HEK293 (cell line): ENCODE measurements around the gene PUM2.

Source experiments
- CTCF ChIA-PET: fragments of 350-600 bp; formaldehyde crosslinking; extraction: SDS; loops from one replicate; lab custom pipeline; 2021; ENCODE audit warnings: antibody characterized with exemption; lab: Yijun Ruan, JAX
- POLR2A ChIA-PET: fragments of 300-600 bp; formaldehyde crosslinking; extraction: SDS; loops from one replicate; lab custom pipeline; 2020; ENCODE audit warnings: antibody characterized with exemption, inconsistent platforms; lab: Yijun Ruan, JAX
- H3K27ac ChIP-seq: fragments of 200-500 bp; sonication (Bioruptor generic); 2 replicates; pipeline ENCODE4 v1.5.1; 2014; ENCODE audit warnings: low read depth, low read length, control low read depth, inconsistent platforms; ENCODE audit errors: extremely low read depth
- H3K36me3 ChIP-seq, 2 experiments: fragments of 200-500 bp in 1 of 2; sonication (Bioruptor generic) in 1 of 2; 1 replicate in 1 of 2; 2 replicates in 1 of 2; pipeline ENCODE4 v1.5.1; 2014 to 2017; ENCODE audit warnings: inconsistent platforms in 2 of 2, low read length in 2 of 2; ENCODE audit not compliant: control insufficient read depth in 2 of 2, insufficient read depth in 1 of 2
- H3K4me1 ChIP-seq: fragments of 200-500 bp; sonication (Bioruptor generic); 2 replicates; pipeline ENCODE4 v1.5.1; 2014; ENCODE audit warnings: mild to moderate bottlenecking, low read length, inconsistent platforms; ENCODE audit not compliant: control insufficient read depth, insufficient read depth
- H3K4me3 ChIP-seq: 2 replicates; pipeline ENCODE4 v1.5.1; 2011; ENCODE audit warnings: low read depth, mild to moderate bottlenecking, control low read depth, low read length, moderate library complexity
- H3K9me3 ChIP-seq: fragments of 200-500 bp; sonication (Bioruptor generic); 2 replicates; pipeline ENCODE4 v1.5.1; 2014; ENCODE audit warnings: low read depth, low read length, inconsistent platforms; ENCODE audit not compliant: control insufficient read depth, insufficient read depth
- GLIS1 ChIP-seq: fragments of 450-650 bp; formaldehyde crosslinking; IDR thresholded peaks from 2 replicates; pipeline ENCODE4 v1.5.1; 2016; ENCODE audit warnings: missing biosample characterization, missing genetic modification characterization
- KLF8 ChIP-seq: fragments of 450-650 bp; formaldehyde crosslinking; IDR thresholded peaks from 2 replicates; pipeline ENCODE4 v1.5.1; 2016; ENCODE audit warnings: missing biosample characterization, missing genetic modification characterization
- SCRT2 ChIP-seq: fragments of 450-650 bp; formaldehyde crosslinking; IDR thresholded peaks from 2 replicates; pipeline ENCODE4 v1.5.1; 2016; ENCODE audit warnings: missing biosample characterization, missing genetic modification characterization
- TCF7L2 ChIP-seq: IDR thresholded peaks from 2 replicates; pipeline ENCODE4 v1.6.1; 2011; ENCODE audit warnings: low read depth, mild to moderate bottlenecking, inconsistent platforms, low read length, moderate library complexity, borderline replicate concordance
- ZFP37 ChIP-seq: fragments of 450-650 bp; formaldehyde crosslinking; IDR thresholded peaks from 2 replicates; pipeline ENCODE4 v1.5.1; 2016; ENCODE audit warnings: missing biosample characterization, missing genetic modification characterization
- ZIC2 ChIP-seq: fragments of 450-650 bp; formaldehyde crosslinking; IDR thresholded peaks from 2 replicates; pipeline ENCODE4 v1.5.1; 2016; ENCODE audit warnings: missing biosample characterization, missing genetic modification characterization
- ZNF133 ChIP-seq: fragments of 450-650 bp; formaldehyde crosslinking; IDR thresholded peaks from 2 replicates; pipeline ENCODE4 v1.5.1; 2016; ENCODE audit warnings: missing biosample characterization, missing genetic modification characterization
- ZNF140 ChIP-seq: fragments of 450-650 bp; formaldehyde crosslinking; IDR thresholded peaks from 2 replicates; pipeline ENCODE4 v1.5.1; 2016; ENCODE audit warnings: missing biosample characterization, missing genetic modification characterization
- ZNF146 ChIP-seq: fragments of 450-650 bp; formaldehyde crosslinking; IDR thresholded peaks from 2 replicates; pipeline ENCODE4 v1.5.1; 2016; ENCODE audit warnings: missing biosample characterization, missing genetic modification characterization
- ZNF169 ChIP-seq: fragments of 450-650 bp; formaldehyde crosslinking; IDR thresholded peaks from 2 replicates; pipeline ENCODE4 v1.5.1; 2016; ENCODE audit warnings: missing biosample characterization, missing genetic modification characterization
- ZNF394 ChIP-seq: fragments of 450-650 bp; formaldehyde crosslinking; IDR thresholded peaks from 2 replicates; pipeline ENCODE4 v1.5.1; 2016; ENCODE audit warnings: missing biosample characterization, missing genetic modification characterization, mild to moderate bottlenecking, moderate library complexity, borderline replicate concordance
- ZNF529 ChIP-seq: fragments of 450-650 bp; formaldehyde crosslinking; IDR thresholded peaks from 2 replicates; pipeline ENCODE4 v1.5.1; 2017; ENCODE audit warnings: missing genetic modification characterization, missing biosample characterization; ENCODE audit not compliant: insufficient replicate concordance
- ZNF544 ChIP-seq: fragments of 450-650 bp; formaldehyde crosslinking; IDR thresholded peaks from 2 replicates; pipeline ENCODE4 v1.5.0; 2017; ENCODE audit warnings: missing biosample characterization, missing genetic modification characterization
- ZNF560 ChIP-seq: fragments of 450-650 bp; formaldehyde crosslinking; IDR thresholded peaks from 2 replicates; pipeline ENCODE4 v1.5.1; 2017; ENCODE audit warnings: missing biosample characterization, missing genetic modification characterization, borderline replicate concordance
- ZNF658 ChIP-seq: fragments of 450-650 bp; formaldehyde crosslinking; IDR thresholded peaks from 2 replicates; pipeline ENCODE4; 2016; ENCODE audit warnings: missing biosample characterization, missing genetic modification characterization
- ZNF704 ChIP-seq: fragments of 450-650 bp; formaldehyde crosslinking; IDR thresholded peaks from 2 replicates; pipeline ENCODE4 v1.5.1; 2016; ENCODE audit warnings: missing biosample characterization, missing genetic modification characterization
- TF ChIP-seq, protein P1 (sequence below): fragments of 450-650 bp; formaldehyde crosslinking; IDR thresholded peaks from 2 replicates; pipeline ENCODE4 v1.5.1; 2016; ENCODE audit warnings: missing biosample characterization, missing genetic modification characterization

PUM2 gene

DNA sequence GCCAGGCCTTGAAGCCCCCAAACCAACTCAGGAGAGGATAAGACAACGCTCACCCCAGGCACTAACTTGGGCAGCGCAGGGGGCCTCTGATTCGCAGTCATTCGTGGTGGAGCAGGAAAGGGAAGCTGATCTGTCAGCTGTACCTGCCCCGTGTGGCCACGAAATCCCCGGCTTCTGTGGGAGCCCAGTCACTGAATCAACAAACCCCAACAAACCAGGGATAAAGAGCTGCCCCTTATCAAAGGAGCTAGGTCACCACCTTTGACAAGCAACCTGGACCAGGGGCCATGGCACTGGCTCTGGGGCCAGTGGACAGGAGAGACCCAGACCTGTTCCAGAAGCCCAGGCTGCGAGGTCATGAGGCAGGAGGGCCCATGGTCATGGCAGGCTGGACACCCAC is 140.2 kb downstream of the PUM2 start:
- POLR2A ChIA-PET = interaction anchor here (1.3 kb wide), 1 partner anchor 41 kb away, joined by 5 read pairs; no protein-coding TSS in a partner anchor
- Histone ChIP-seq H3K36me3 (peaks cover 0 to 2% of the 10 kb centered on the region in 2 experiments; a peak in 1 of 3 replicates), H3K4me3 (no peak overlapping the region), H3K9me3 (no peaks in the 10 kb centered on the region)
- TF ChIP-seq ZNF133 (no peak), ZNF704 (tag by site-specific recombination) (no peak)
- TF ChIP-seq, all 188 proteins: peak for 0
- CTCF ChIA-PET = interaction anchor here (0.6 kb wide), 1 partner anchor 62 kb away, joined by 4 read pairs; no protein-coding TSS in a partner anchor
- peaks cover 15% of the 10 kb centered on the region for H3K4me1 ChIP-seq
- no peak overlapping the region for H3K27ac ChIP-seq

GRCh38 chr2:20209373-20210109 is 141.1 kb downstream of the PUM2 start:
- H3K4me1 ChIP-seq = peaks cover 15% of the 10 kb centered on the region
- H3K4me3 ChIP-seq = no peak overlapping the region
- no peak overlapping the region for H3K27ac ChIP-seq
- POLR2A ChIA-PET = interaction anchor here (1.3 kb wide), 1 partner anchor 40 kb away, joined by 5 read pairs; no protein-coding TSS in a partner anchor
- CTCF ChIA-PET = no interaction called here
- no peaks in the 10 kb centered on the region for H3K9me3 ChIP-seq
- H3K36me3 ChIP-seq = peaks cover 0 to 9% of the 10 kb centered on the region in 2 experiments; a peak in 1 of 3 replicates
- TF ChIP-seq GLIS1 (tag by site-specific recombination) = no peak
- no peak for TF ChIP-seq ZNF146 (tag by site-specific recombination)
- no peak for TF ChIP-seq ZNF529
- no peak for TF ChIP-seq ZNF140 (tag by site-specific recombination)
- no peak for TF ChIP-seq ZNF394 (tag by site-specific recombination)

GRCh38 chr2:20208476-20208859 is 142.2 kb downstream of the PUM2 start:
- POLR2A ChIA-PET = no interaction called here
- no peaks in the 10 kb centered on the region for H3K9me3 ChIP-seq
- H3K36me3 ChIP-seq = peaks cover 0 to 19% of the 10 kb centered on the region in 2 experiments; a peak in 1 of 3 replicates
- H3K4me1 ChIP-seq = peaks cover 11% of the 10 kb centered on the region; the same call in 1 of the 2 replicates
- no peak overlapping the region for H3K4me3 ChIP-seq
- TF ChIP-seq SCRT2 (tag by site-specific recombination) (peak; percentile 79), ZIC2 (peak; percentile 60), TCF7L2 (no peak)
- H3K27ac ChIP-seq = no peak overlapping the region
- CTCF ChIA-PET = no interaction called here

DNA sequence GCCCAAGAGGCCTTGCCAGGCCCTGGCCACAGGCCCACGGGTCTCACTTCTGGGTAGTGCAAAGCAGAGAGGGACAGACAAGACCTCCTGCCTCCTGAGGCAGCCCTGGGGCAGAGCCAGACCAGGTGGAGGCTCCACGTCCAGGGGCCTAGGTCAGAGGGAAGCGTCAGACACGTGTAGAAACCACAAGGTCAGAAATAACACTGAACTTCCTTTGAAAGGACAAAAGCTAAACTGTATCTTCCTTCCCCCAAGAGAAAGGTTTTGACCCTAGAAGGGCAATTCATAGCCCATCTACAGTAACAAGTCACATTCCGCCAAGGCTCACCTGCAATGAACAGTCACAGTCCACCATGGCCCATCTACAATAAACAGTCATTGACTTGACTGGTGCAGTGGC is 143.6 kb downstream of the PUM2 start:
- H3K4me1 ChIP-seq = peaks cover 3% of the 10 kb centered on the region; the same call in 1 of the 2 replicates
- CTCF ChIA-PET = no interaction called here
- POLR2A ChIA-PET = no interaction called here

More for the DNA sequence above, 143.6 kb downstream of the PUM2 start:
- H3K36me3 ChIP-seq = peaks cover 0 to 34% of the 10 kb centered on the region in 2 experiments; a peak in 1 of 3 replicates
- no peak overlapping the region for H3K4me3 ChIP-seq
- H3K9me3 ChIP-seq = no peaks in the 10 kb centered on the region
- TF ChIP-seq ZNF169 (tag by site-specific recombination) = no peak
- no peak for TF ChIP-seq ZNF560 (tag by site-specific recombination)
- no peak for TF ChIP-seq ZNF544 (tag by site-specific recombination)
- TF ChIP-seq, protein P1, sequence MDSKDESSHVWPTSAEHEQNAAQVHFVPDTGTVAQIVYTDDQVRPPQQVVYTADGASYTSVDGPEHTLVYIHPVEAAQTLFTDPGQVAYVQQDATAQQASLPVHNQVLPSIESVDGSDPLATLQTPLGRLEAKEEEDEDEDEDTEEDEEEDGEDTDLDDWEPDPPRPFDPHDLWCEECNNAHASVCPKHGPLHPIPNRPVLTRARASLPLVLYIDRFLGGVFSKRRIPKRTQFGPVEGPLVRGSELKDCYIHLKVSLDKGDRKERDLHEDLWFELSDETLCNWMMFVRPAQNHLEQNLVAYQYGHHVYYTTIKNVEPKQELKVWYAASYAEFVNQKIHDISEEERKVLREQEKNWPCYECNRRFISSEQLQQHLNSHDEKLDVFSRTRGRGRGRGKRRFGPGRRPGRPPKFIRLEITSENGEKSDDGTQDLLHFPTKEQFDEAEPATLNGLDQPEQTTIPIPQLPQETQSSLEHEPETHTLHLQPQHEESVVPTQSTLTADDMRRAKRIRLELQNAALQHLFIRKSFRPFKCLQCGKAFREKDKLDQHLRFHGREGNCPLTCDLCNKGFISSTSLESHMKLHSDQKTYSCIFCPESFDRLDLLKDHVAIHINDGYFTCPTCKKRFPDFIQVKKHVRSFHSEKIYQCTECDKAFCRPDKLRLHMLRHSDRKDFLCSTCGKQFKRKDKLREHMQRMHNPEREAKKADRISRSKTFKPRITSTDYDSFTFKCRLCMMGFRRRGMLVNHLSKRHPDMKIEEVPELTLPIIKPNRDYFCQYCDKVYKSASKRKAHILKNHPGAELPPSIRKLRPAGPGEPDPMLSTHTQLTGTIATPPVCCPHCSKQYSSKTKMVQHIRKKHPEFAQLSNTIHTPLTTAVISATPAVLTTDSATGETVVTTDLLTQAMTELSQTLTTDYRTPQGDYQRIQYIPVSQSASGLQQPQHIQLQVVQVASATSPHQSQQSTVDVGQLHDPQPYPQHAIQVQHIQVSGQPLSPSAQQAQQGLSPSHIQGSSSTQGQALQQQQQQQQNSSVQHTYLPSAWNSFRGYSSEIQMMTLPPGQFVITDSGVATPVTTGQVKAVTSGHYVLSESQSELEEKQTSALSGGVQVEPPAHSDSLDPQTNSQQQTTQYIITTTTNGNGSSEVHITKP (tag by site-specific recombination) = no peak
- no peak for TF ChIP-seq ZNF658 (tag by site-specific recombination)
- TF ChIP-seq ZFP37 (tag by site-specific recombination) = no peak
- no peak for TF ChIP-seq KLF8
- H3K27ac ChIP-seq = no peak overlapping the region
